Measurements from ENCODE around the gene WHRN.

WHRN gene

DNA sequence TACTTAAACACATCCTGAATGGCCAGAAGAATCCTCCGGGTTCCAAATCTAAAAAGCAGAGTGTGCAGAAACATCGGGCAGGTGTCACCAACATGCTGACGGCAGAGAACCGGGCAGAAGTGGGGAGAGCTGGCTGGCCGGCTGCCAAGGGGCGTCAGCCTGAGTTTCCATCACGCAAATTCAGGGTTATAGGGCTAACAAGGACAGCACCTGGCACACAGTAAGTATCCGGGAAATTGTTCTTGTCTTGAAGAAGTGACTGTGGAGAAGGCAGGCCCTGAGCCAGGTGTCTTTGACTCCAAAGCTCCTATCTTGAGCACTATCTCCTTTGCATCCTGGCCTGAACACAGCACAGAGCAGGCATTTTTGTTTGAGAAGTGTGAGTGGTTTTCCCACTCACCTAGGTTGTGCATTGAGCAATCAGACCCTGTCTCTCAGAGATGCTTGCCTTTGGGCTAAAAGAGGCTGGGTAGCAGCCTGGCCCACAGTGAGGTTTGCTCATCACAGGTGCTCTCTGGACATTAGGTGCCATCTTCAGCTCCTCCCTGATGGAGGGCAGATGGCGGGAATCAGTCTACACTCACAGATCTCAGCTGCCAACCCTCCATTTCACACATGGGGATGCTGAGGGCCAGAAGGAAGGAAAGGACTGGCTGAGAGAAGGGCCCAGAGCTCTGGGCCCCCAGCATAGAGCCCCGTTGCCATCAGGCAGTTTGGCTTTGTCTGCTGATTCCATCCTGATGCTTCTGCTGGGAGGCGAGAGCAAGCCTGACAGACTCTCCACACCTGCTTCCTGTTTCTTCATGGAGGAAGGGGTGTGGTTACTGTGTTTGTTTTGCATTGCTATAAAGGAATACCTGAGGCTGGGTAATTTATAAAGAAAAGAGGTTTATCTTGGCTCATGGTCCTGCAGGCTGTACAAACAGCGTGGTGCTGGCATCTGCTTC, 52.8 kb downstream of the WHRN start:
- in situ Hi-C loops (cut with HindIII; ENCODE audit: low pct_ligation_motif_present, low sequenced_read_pairs): no loop called here
- TF ChIP-seq, protein P1, sequence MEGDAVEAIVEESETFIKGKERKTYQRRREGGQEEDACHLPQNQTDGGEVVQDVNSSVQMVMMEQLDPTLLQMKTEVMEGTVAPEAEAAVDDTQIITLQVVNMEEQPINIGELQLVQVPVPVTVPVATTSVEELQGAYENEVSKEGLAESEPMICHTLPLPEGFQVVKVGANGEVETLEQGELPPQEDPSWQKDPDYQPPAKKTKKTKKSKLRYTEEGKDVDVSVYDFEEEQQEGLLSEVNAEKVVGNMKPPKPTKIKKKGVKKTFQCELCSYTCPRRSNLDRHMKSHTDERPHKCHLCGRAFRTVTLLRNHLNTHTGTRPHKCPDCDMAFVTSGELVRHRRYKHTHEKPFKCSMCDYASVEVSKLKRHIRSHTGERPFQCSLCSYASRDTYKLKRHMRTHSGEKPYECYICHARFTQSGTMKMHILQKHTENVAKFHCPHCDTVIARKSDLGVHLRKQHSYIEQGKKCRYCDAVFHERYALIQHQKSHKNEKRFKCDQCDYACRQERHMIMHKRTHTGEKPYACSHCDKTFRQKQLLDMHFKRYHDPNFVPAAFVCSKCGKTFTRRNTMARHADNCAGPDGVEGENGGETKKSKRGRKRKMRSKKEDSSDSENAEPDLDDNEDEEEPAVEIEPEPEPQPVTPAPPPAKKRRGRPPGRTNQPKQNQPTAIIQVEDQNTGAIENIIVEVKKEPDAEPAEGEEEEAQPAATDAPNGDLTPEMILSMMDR (IDR thresholded peaks at IDR 0.05; ENCODE audit: low read depth, low read length, missing control alignments): no peak
- H3K27me3 ChIP-seq (replicated peaks): no peaks in the 10 kb centered on the region
- no peaks in the 10 kb centered on the region for H3K36me3 ChIP-seq (replicated peaks)
- DNase-seq: no peak
- H3K4me3 ChIP-seq (ENCODE audit: low read depth, low read length): no peak overlapping the region
- H3K27ac ChIP-seq: no peak overlapping the region

DNA sequence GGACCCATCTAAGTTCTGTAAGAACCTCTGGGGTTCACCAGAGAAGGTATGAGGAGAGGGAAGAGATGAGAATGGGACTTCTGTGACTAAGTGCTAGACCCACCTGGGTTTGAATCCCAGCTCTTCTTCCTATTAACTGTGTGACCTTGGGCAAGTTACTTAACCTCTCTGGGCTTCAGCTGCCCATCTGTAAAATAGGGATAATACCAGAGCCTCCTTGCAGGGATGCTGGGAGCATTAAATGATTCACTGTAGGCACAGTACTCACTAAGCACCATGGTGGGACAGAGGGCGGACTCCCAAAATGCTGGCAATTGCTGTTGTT, 53.6 kb downstream of the WHRN start:
- H3K36me3 ChIP-seq (replicated peaks): no peaks in the 10 kb centered on the region
- no peaks in the 10 kb centered on the region for H3K27me3 ChIP-seq (replicated peaks)
- no peak for DNase-seq
- in situ Hi-C loops (cut with HindIII; ENCODE audit: low pct_ligation_motif_present, low sequenced_read_pairs): no loop called here
- H3K4me3 ChIP-seq (ENCODE audit: low read depth, low read length): no peak overlapping the region
- H3K27ac ChIP-seq: no peak overlapping the region
- TF ChIP-seq, protein P1 (IDR thresholded peaks at IDR 0.05; ENCODE audit: low read depth, low read length, missing control alignments): no peak

DNA sequence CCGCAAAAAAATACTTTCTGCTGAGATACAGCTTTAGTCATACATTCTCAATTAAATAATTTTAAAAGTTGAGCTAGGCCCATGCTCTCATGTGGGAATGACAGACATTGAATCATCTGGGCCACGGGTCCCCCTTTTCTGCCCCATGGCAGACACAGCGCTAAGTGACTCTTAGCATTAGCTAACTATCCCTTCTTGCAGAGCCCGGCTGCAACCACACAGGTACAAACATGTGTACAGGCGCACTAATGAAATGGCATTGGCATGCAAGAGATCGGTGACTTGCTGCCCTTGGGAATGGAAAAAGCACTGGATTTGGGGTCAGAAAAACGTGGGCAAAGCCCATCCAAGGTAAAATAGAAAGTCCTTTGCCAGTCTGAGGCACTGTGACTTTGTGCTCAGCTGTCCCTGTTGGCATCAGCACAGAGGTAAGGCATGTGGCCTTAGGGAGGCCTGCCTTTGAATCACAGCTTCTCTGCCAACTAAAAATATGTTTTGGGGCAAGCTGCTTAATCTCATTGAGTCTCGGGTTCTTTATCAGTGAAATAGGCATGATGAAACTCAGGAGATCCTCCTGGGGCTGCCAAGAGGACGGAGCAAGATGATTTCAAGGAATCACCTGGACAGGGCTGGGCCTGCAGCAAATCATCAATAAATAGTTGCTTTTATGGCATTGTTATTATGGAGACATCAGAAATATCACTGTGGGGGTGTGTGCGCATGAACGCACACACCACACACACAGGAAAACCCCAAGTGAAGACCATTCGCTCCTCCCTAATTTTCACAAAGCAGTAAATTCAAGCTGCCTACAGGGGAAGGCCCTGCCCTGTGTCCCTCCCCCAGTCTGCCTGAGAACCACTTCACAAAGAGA, 54.2 kb downstream of the WHRN start:
- DNase-seq: no peak
- Histone ChIP-seq H3K27ac (no peak overlapping the region), H3K27me3 (replicated peaks) (no peaks in the 10 kb centered on the region), H3K36me3 (replicated peaks) (no peaks in the 10 kb centered on the region), H3K4me3 (ENCODE audit: low read depth, low read length) (no peak overlapping the region)
- in situ Hi-C loops (cut with HindIII; ENCODE audit: low pct_ligation_motif_present, low sequenced_read_pairs): no loop called here
- TF ChIP-seq, protein P1 (IDR thresholded peaks at IDR 0.05; ENCODE audit: low read depth, low read length, missing control alignments): no peak

DNA sequence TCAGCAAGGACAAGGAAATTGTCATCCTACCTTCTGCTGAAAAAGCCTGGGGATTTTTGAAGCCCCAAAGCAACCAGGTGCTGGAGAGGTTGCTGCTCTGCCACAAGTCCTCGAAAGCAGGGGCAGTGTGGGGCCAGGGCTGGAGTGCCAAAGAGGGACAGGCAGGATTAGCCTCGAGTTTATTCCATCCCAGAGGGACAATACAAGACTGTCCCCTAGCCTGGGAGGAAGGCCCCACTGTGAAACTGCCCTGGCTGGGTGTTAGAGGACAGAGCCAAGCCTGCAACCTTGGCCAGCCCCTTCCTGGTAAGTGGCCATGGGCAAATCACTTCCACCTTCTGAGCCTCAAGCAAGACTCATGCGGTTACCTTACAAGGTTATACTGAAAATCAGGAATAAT, 55.1 kb downstream of the WHRN start:
- Histone ChIP-seq H3K4me3 (ENCODE audit: low read depth, low read length) (no peak overlapping the region), H3K27me3 (replicated peaks) (no peaks in the 10 kb centered on the region), H3K36me3 (replicated peaks) (no peaks in the 10 kb centered on the region), H3K27ac (no peak overlapping the region)
- no peak for DNase-seq
- in situ Hi-C loops (cut with HindIII; ENCODE audit: low pct_ligation_motif_present, low sequenced_read_pairs): no loop called here
- TF ChIP-seq, protein P1 (IDR thresholded peaks at IDR 0.05; ENCODE audit: low read depth, low read length, missing control alignments): no peak

DNA sequence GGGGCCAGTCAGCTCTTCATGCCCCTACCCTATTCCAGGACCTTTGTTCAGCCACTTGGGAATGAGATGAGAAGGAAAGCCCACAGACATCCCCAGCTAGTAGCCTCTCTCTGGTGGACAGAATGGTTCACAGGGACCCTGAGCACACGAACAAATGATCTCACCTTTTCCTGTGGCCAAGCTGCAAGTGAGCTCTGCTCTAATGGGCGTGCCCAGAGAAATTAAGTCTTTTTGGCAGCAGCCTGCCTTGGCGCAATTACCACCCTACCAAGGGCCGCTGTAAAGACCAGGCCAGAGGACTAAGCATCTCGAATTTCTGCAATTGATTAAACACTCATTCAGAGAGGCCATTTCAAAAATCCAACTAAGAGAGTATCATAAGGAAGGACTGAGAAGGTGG, 56.0 kb downstream of the WHRN start:
- Histone ChIP-seq H3K27ac (no peak overlapping the region), H3K4me3 (ENCODE audit: low read depth, low read length) (no peak overlapping the region), H3K27me3 (replicated peaks) (no peaks in the 10 kb centered on the region), H3K36me3 (replicated peaks) (no peaks in the 10 kb centered on the region)
- in situ Hi-C loops (cut with HindIII; ENCODE audit: low pct_ligation_motif_present, low sequenced_read_pairs): no loop called here
- TF ChIP-seq, protein P1 (IDR thresholded peaks at IDR 0.05; ENCODE audit: low read depth, low read length, missing control alignments): no peak
- no peak for DNase-seq

Data from brain microvascular endothelial cell (primary cell).